ENCODE data around the gene GLI3.

- TF ChIP-seq CTCF (IDR thresholded peaks at IDR 0.05) (no peak), YY1 (IDR thresholded peaks at IDR 0.05; ENCODE audit: low read depth) (no peak), REST (IDR thresholded peaks at IDR 0.05; ENCODE audit: low read depth, low read length) (no peak), JUND (IDR thresholded peaks at IDR 0.05) (no peak), EZH2phosphoT487 (IDR thresholded peaks at IDR 0.05; ENCODE audit: borderline replicate concordance, low read depth) (no peak)
Measured at GRCh38 chr7:42055171-42055570, 181.8 kb downstream of the GLI3 start.

All from SK-N-SH (cell line).